ENCODE measurements around the gene PAQR7.
A peak's percentile ranks its signal among the peaks of the same experiment; 100 is the strongest.

PAQR7 gene

GRCh38 chr1:25848531-25848930, 27.0 kb downstream of the PAQR7 start:
- no CpG with 5 or more reads among the region's 1 CpG for WGBS (ENCODE audit: extremely low coverage, insufficient coverage, low lambda C conversion rate)
- DNase-seq, result peak; percentile 97
- H3K27ac ChIP-seq (ENCODE audit: low read depth, low read length), result peak overlapping the region; percentile 10

GRCh38 chr1:25847929-25848328, 27.6 kb downstream of the PAQR7 start:
- Histone ChIP-seq H3K56ac (ENCODE audit: low read length) (no peak overlapping the region), H3K23ac (ENCODE audit: low read length) (no peak overlapping the region)

More at GRCh38 chr1:25848531-25848930, 27.0 kb downstream of the PAQR7 start:
- Histone ChIP-seq H3K36me3 (ENCODE audit: control insufficient read depth, insufficient read depth, low read length) (no peaks in the 10 kb centered on the region), H2BK5ac (ENCODE audit: low read length) (no peak overlapping the region), H3K4me3 (ENCODE audit: low read length) (no peak overlapping the region), H4K5ac (ENCODE audit: low read length) (no peak overlapping the region), H3K56ac (ENCODE audit: low read length) (no peak overlapping the region), H3K4ac (ENCODE audit: low read depth, low read length) (no peak overlapping the region), H4K8ac (ENCODE audit: low read depth, low read length) (no peak overlapping the region), H3K27me3 (ENCODE audit: insufficient read depth, low read length, poor library complexity) (no peaks in the 10 kb centered on the region), H3K4me1 (ENCODE audit: control insufficient read depth, low read depth, low read length) (peaks cover 8% of the 10 kb centered on the region), H3K23ac (ENCODE audit: low read length) (no peak overlapping the region), H2BK15ac (replicated peaks; ENCODE audit: low read depth) (no peak overlapping the region), H3K4me2 (ENCODE audit: low read length) (peak overlapping the region; percentile 5), H3K9ac (ENCODE audit: low read length) (no peak overlapping the region), H2BK120ac (ENCODE audit: low read depth, low read length) (no peak overlapping the region), H3K79me1 (ENCODE audit: low read length) (peaks cover 17% of the 10 kb centered on the region), H3K18ac (ENCODE audit: low read length) (peak overlapping the region; percentile 80), H2AK5ac (ENCODE audit: low read length) (no peak overlapping the region), H3K79me2 (ENCODE audit: control insufficient read depth, insufficient read depth, low read length) (peaks cover 27% of the 10 kb centered on the region)

GRCh38 chr1:25845664-25846063, 29.8 kb downstream of the PAQR7 start:
- H3K27ac ChIP-seq (ENCODE audit: low read depth, low read length), result no peak overlapping the region
- H3K9ac ChIP-seq (ENCODE audit: low read length), result no peak overlapping the region
- H2AK5ac ChIP-seq (ENCODE audit: low read length), result no peak overlapping the region
- H3K4me3 ChIP-seq (ENCODE audit: low read length), result no peak overlapping the region
- no peaks in the 10 kb centered on the region for H3K27me3 ChIP-seq (ENCODE audit: insufficient read depth, low read length, poor library complexity)
- DNase-seq, result no peak
- H2BK120ac ChIP-seq (ENCODE audit: low read depth, low read length), result no peak overlapping the region
- H3K18ac ChIP-seq (ENCODE audit: low read length), result no peak overlapping the region
- H3K56ac ChIP-seq (ENCODE audit: low read length), result no peak overlapping the region
- no peak overlapping the region for H2BK5ac ChIP-seq (ENCODE audit: low read length)
- peaks cover 13% of the 10 kb centered on the region for H3K79me1 ChIP-seq (ENCODE audit: low read length)
- peaks cover 21% of the 10 kb centered on the region for H3K79me2 ChIP-seq (ENCODE audit: control insufficient read depth, insufficient read depth, low read length)
- no peaks in the 10 kb centered on the region for H3K36me3 ChIP-seq (ENCODE audit: control insufficient read depth, insufficient read depth, low read length)
- H4K5ac ChIP-seq (ENCODE audit: low read length), result no peak overlapping the region
- WGBS (ENCODE audit: extremely low coverage, insufficient coverage, low lambda C conversion rate), result no CpG with 5 or more reads among the region's 5 CpGs
- H3K4me2 ChIP-seq (ENCODE audit: low read length), result no peak overlapping the region
- peak overlapping the region; percentile 57 for H2BK15ac ChIP-seq (replicated peaks; ENCODE audit: low read depth)
- H4K8ac ChIP-seq (ENCODE audit: low read depth, low read length), result no peak overlapping the region
- H3K23ac ChIP-seq (ENCODE audit: low read length), result no peak overlapping the region
- no peak overlapping the region for H3K4ac ChIP-seq (ENCODE audit: low read depth, low read length)
- H3K4me1 ChIP-seq (ENCODE audit: control insufficient read depth, low read depth, low read length), result peaks cover 8% of the 10 kb centered on the region

More at GRCh38 chr1:25847929-25848328, 27.6 kb downstream of the PAQR7 start:
- peaks cover 24% of the 10 kb centered on the region for H3K79me2 ChIP-seq (ENCODE audit: control insufficient read depth, insufficient read depth, low read length)
- H3K27ac ChIP-seq (ENCODE audit: low read depth, low read length), result no peak overlapping the region
- no peaks in the 10 kb centered on the region for H3K27me3 ChIP-seq (ENCODE audit: insufficient read depth, low read length, poor library complexity)
- no peak overlapping the region for H4K8ac ChIP-seq (ENCODE audit: low read depth, low read length)
- peaks cover 15% of the 10 kb centered on the region for H3K79me1 ChIP-seq (ENCODE audit: low read length)
- H4K5ac ChIP-seq (ENCODE audit: low read length), result no peak overlapping the region
- peaks cover 8% of the 10 kb centered on the region for H3K4me1 ChIP-seq (ENCODE audit: control insufficient read depth, low read depth, low read length)
- H2BK15ac ChIP-seq (replicated peaks; ENCODE audit: low read depth), result no peak overlapping the region
- H3K36me3 ChIP-seq (ENCODE audit: control insufficient read depth, insufficient read depth, low read length), result no peaks in the 10 kb centered on the region
- H3K4me3 ChIP-seq (ENCODE audit: low read length), result no peak overlapping the region
- H3K18ac ChIP-seq (ENCODE audit: low read length), result no peak overlapping the region
- peak; percentile 80 for DNase-seq
- no peak overlapping the region for H3K4me2 ChIP-seq (ENCODE audit: low read length)
- H3K9ac ChIP-seq (ENCODE audit: low read length), result no peak overlapping the region
- no peak overlapping the region for H2BK120ac ChIP-seq (ENCODE audit: low read depth, low read length)
- no peak overlapping the region for H2AK5ac ChIP-seq (ENCODE audit: low read length)
- no peak overlapping the region for H2BK5ac ChIP-seq (ENCODE audit: low read length)
- H3K4ac ChIP-seq (ENCODE audit: low read depth, low read length), result peak overlapping the region; percentile 68
- no CpG with 5 or more reads among the region's 4 CpGs for WGBS (ENCODE audit: extremely low coverage, insufficient coverage, low lambda C conversion rate)

- H3K4me1 ChIP-seq (ENCODE audit: control insufficient read depth, low read depth, low read length), result peaks cover 8% of the 10 kb centered on the region
- H2AK5ac ChIP-seq (ENCODE audit: low read length), result no peak overlapping the region
- no peaks in the 10 kb centered on the region for H3K27me3 ChIP-seq (ENCODE audit: insufficient read depth, low read length, poor library complexity)
- no peak overlapping the region for H3K56ac ChIP-seq (ENCODE audit: low read length)
- peaks cover 13% of the 10 kb centered on the region for H3K79me1 ChIP-seq (ENCODE audit: low read length)
- H3K79me2 ChIP-seq (ENCODE audit: control insufficient read depth, insufficient read depth, low read length), result peaks cover 18% of the 10 kb centered on the region
- H3K9ac ChIP-seq (ENCODE audit: low read length), result no peak overlapping the region
- H3K4ac ChIP-seq (ENCODE audit: low read depth, low read length), result no peak overlapping the region
- H4K8ac ChIP-seq (ENCODE audit: low read depth, low read length), result no peak overlapping the region
- H3K4me2 ChIP-seq (ENCODE audit: low read length), result no peak overlapping the region
- H4K5ac ChIP-seq (ENCODE audit: low read length), result no peak overlapping the region
- H3K18ac ChIP-seq (ENCODE audit: low read length), result no peak overlapping the region
- WGBS (ENCODE audit: extremely low coverage, insufficient coverage, low lambda C conversion rate), result 100% methylated on average over 1 of the region's 3 CpGs
- no peak overlapping the region for H2BK120ac ChIP-seq (ENCODE audit: low read depth, low read length)
- H3K36me3 ChIP-seq (ENCODE audit: control insufficient read depth, insufficient read depth, low read length), result no peaks in the 10 kb centered on the region
- H3K27ac ChIP-seq (ENCODE audit: low read depth, low read length), result no peak overlapping the region
- no peak overlapping the region for H3K23ac ChIP-seq (ENCODE audit: low read length)
- H3K4me3 ChIP-seq (ENCODE audit: low read length), result no peak overlapping the region
- no peak overlapping the region for H2BK15ac ChIP-seq (replicated peaks; ENCODE audit: low read depth)
- DNase-seq, result no peak
- H2BK5ac ChIP-seq (ENCODE audit: low read length), result no peak overlapping the region
Measured at GRCh38 chr1:25844536-25845337, 30.8 kb downstream of the PAQR7 start.

GRCh38 chr1:25843483-25843882, 32.0 kb downstream of the PAQR7 start:
- Histone ChIP-seq H3K9ac (ENCODE audit: low read length) (no peak overlapping the region), H3K36me3 (ENCODE audit: control insufficient read depth, insufficient read depth, low read length) (no peaks in the 10 kb centered on the region), H3K27me3 (ENCODE audit: insufficient read depth, low read length, poor library complexity) (no peaks in the 10 kb centered on the region), H2BK120ac (ENCODE audit: low read depth, low read length) (no peak overlapping the region), H4K5ac (ENCODE audit: low read length) (no peak overlapping the region), H2BK15ac (replicated peaks; ENCODE audit: low read depth) (no peak overlapping the region), H3K4ac (ENCODE audit: low read depth, low read length) (no peak overlapping the region), H3K56ac (ENCODE audit: low read length) (no peak overlapping the region), H3K4me3 (ENCODE audit: low read length) (no peak overlapping the region), H3K79me2 (ENCODE audit: control insufficient read depth, insufficient read depth, low read length) (peaks cover 18% of the 10 kb centered on the region), H2AK5ac (ENCODE audit: low read length) (no peak overlapping the region), H3K79me1 (ENCODE audit: low read length) (peaks cover 10% of the 10 kb centered on the region), H2BK5ac (ENCODE audit: low read length) (no peak overlapping the region), H3K27ac (ENCODE audit: low read depth, low read length) (no peak overlapping the region), H3K4me2 (ENCODE audit: low read length) (no peak overlapping the region), H4K8ac (ENCODE audit: low read depth, low read length) (no peak overlapping the region), H3K23ac (ENCODE audit: low read length) (no peak overlapping the region), H3K18ac (ENCODE audit: low read length) (no peak overlapping the region), H3K4me1 (ENCODE audit: control insufficient read depth, low read depth, low read length) (peaks cover 3% of the 10 kb centered on the region)
- no peak for DNase-seq
- WGBS (ENCODE audit: extremely low coverage, insufficient coverage, low lambda C conversion rate), result no CpG with 5 or more reads among the region's 3 CpGs

All from mesendoderm (in vitro differentiated cells).